Keratinocyte (primary cell): ENCODE data around the gene LACTBL1.

ENCODE experiments used
- EZH2 ChIP-seq: IDR thresholded peaks from one replicate; pipeline ENCODE4 v1.6.1; 2012; ENCODE audit warnings: inconsistent platforms, mild to moderate bottlenecking, low read length, moderate library complexity
- TF ChIP-seq, protein P1 (sequence below), 3 experiments: IDR thresholded peaks in 1 of 3; conservative IDR thresholded peaks in 1 of 3; optimal IDR thresholded peaks in 1 of 3; 2 replicates in 2 of 3; 3 replicates in 1 of 3; pipeline versions ENCODE3 to v1.5.1; 2011; ENCODE audit warnings: low read length in 3 of 3, mild to moderate bottlenecking in 3 of 3, moderate library complexity in 2 of 3, control low read depth in 1 of 3, inconsistent platforms in 1 of 3; ENCODE audit not compliant: insufficient read depth in 2 of 3; ENCODE audit errors: extremely low read depth in 1 of 3

DNA sequence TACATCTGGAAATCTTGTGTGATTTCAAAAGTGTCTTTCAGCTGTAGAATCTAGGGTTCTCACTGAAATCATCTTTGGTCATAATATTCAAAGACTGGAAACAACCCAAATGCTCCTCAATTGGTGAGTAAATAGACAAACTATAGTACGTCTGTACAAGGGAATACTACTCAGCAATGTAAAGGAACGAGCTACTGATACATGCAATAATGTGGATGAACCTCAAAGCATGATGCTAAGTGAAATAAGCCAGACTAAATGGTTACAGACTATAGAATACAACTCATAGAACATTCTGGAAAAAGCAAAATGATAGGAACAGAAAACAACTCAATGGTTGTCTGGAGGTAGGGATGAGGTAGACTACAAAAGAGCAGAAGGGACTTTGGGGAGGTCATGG lies 2.6 kb downstream of the LACTBL1 start:
- TF ChIP-seq, protein P1, sequence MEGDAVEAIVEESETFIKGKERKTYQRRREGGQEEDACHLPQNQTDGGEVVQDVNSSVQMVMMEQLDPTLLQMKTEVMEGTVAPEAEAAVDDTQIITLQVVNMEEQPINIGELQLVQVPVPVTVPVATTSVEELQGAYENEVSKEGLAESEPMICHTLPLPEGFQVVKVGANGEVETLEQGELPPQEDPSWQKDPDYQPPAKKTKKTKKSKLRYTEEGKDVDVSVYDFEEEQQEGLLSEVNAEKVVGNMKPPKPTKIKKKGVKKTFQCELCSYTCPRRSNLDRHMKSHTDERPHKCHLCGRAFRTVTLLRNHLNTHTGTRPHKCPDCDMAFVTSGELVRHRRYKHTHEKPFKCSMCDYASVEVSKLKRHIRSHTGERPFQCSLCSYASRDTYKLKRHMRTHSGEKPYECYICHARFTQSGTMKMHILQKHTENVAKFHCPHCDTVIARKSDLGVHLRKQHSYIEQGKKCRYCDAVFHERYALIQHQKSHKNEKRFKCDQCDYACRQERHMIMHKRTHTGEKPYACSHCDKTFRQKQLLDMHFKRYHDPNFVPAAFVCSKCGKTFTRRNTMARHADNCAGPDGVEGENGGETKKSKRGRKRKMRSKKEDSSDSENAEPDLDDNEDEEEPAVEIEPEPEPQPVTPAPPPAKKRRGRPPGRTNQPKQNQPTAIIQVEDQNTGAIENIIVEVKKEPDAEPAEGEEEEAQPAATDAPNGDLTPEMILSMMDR (optimal IDR thresholded peaks at IDR 0.05 in 1 of 3, IDR thresholded peaks at IDR 0.05 in 1 of 3, conservative IDR thresholded peaks at IDR 0.05 in 1 of 3; ENCODE audit: extremely low read depth in 1 of 3, insufficient read depth in 2 of 3, low read length in 3 of 3), result no peak
- no peak for TF ChIP-seq EZH2
